ENCODE measurements around the gene FBN1. TPM values are rescaled to one million over a fixed set of nuclear protein-coding genes. Genes with fewer than 3 reads are reported as not detected.
A peak's percentile ranks its signal among the peaks of the same experiment; 100 is the strongest.

Gene FBN1
- 3.3 to 5.2 TPM (median 3.7 TPM) in 3 replicates for total RNA-seq (2021)
- percentile 43 among the genes with signal in this experiment for Bru-seq, nascent RNA
- long read RNA-seq, experiment 1, full-length matches to known transcripts, result 1 of 7 reads
- long read RNA-seq, experiment 1, partial matches to known transcripts, result 5 of 7 reads
- long read RNA-seq, experiment 1, other reads (novel, unspliced or antisense), result 1 of 7 reads
- long read RNA-seq, experiment 2, partial matches to known transcripts, result 0 of 2 reads
- long read RNA-seq, experiment 2, other reads (novel, unspliced or antisense), result 2 of 2 reads
- long read RNA-seq, experiment 3, result 0 reads

DNA sequence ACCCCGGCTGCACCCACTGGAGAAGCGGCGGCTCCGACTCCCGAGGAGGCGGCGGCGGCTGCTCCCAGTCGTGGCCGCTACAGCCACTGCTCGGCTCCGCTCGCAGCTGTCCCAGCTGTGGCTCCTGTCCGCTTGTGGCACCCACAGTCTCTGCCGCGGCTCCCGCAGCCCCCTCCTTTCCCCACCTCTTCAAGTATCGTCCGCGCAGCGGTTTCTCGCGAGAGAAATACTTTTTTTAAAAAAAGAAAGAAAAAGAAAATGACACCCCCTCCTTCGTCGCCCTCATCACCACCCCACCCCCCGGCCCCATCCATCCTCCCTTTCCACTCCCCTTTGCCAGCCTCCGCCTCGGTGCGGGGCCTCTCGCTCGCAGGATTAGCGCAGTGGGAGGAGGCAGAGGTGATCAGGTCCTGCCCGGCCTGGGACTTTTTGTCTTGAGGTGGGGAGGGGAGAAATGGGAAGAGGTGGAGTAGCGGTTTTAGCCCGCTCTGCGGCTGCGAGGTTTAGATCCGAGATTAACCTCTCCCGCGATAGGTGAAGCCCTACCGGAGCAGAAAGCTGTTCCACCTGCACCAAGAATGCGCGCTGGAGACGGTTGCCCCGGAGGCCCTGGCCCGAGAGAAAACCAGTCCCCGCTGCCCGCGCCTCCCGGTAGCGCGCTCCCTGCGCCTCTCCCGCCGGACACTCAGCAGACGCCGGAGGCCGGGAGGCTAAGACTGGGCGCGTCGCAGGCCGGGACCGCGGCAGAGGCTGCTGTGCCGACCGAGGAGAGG is at the start of gene FBN1:
Gene FBN1, minus strand, starts transcription at position 152 of the 773 bp plus-strand sequence. CDS start 940 bp downstream, outside the sequence.
- TF ChIP-seq, protein P1, sequence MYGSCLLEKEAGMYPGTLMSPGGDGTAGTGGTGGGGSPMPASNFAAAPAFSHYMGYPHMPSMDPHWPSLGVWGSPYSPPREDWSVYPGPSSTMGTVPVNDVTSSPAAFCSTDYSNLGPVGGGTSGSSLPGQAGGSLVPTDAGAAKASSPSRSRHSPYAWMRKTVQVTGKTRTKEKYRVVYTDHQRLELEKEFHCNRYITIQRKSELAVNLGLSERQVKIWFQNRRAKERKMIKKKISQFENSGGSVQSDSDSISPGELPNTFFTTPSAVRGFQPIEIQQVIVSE (CRISPR knock-in tag; IDR thresholded peaks at IDR 0.05; ENCODE audit: borderline replicate concordance), result no peak
- TF ChIP-seq ZNF425 (CRISPR knock-in tag; conservative IDR thresholded peaks at IDR 0.05) (no peak), HMGXB4 (CRISPR knock-in tag; IDR thresholded peaks at IDR 0.05) (peak; percentile 31; the same call in 1 of the 2 replicates), ARID4B (CRISPR knock-in tag; IDR thresholded peaks at IDR 0.05; ENCODE audit: borderline replicate concordance) (0 out of 2 replicates have a peak, but pooled peaks have one; percentile 36)
- ATAC-seq (peak; percentile 64), DNase-seq (ENCODE audit: low spot score) (peak; percentile 79)
- H3K9me3 Mint-ChIP-seq, result no peaks in the 10 kb centered on the region
- ChIA-PET POLR2A (interaction anchor here (1.0 to 1.4 kb wide), 2 partner anchors 205 to 314 kb away, joined by 4 to 6 read pairs; partner anchors contain the start of gene DUT), CTCF (interaction anchor here (1.0 kb wide), 1 partner anchor 309 kb away, joined by 3 read pairs; no protein-coding TSS in a partner anchor)
- H3K4me1 Mint-ChIP-seq, result peaks cover 35% of the 10 kb centered on the region
- H3K4me3 Mint-ChIP-seq, result peak within 1 kb of the TSS; percentile 63
- H3K27me3 Mint-ChIP-seq (ENCODE audit: low read depth), result peaks cover 64% of the 10 kb centered on the region
- no peaks in the 10 kb centered on the region for H3K36me3 Mint-ChIP-seq
- H3K27ac Mint-ChIP-seq, result no peak within 1 kb of the TSS

DNA sequence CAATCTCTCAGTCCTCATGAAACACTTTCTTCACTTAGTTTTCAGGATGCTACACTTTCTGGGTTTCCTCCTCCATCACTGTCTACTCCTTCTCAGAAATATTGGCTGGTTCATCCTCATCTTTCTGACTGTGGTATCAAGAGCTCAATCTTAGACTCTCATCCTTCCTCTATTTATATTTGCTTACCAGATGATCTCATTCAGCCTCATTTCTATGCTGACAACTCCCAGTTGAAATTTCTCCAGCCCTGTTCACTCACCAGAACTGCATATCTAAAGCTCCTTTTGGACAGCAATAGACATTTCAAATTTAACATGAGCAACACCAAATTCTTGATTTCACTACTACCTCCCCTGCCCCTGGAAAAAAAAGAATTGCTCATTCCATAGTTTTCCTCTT is 48.0 kb upstream of the FBN1 start:
- CTCF ChIA-PET, result interaction anchor here (1.0 kb wide), 1 partner anchor 108 kb away, joined by 3 read pairs; no protein-coding TSS in a partner anchor
- H3K27me3 Mint-ChIP-seq (ENCODE audit: low read depth), result no peaks in the 10 kb centered on the region
- no peaks in the 10 kb centered on the region for H3K36me3 Mint-ChIP-seq
- no peak overlapping the region for H3K27ac Mint-ChIP-seq
- H3K9me3 Mint-ChIP-seq, result no peaks in the 10 kb centered on the region
- no peak for DNase-seq (ENCODE audit: low spot score)
- no peak overlapping the region for H3K4me3 Mint-ChIP-seq
- no peak for TF ChIP-seq ATF1 (CRISPR knock-in tag; IDR thresholded peaks at IDR 0.05)
- TF ChIP-seq FOXP4 (CRISPR knock-in tag; IDR thresholded peaks at IDR 0.05), result no peak
- TF ChIP-seq, protein P2, sequence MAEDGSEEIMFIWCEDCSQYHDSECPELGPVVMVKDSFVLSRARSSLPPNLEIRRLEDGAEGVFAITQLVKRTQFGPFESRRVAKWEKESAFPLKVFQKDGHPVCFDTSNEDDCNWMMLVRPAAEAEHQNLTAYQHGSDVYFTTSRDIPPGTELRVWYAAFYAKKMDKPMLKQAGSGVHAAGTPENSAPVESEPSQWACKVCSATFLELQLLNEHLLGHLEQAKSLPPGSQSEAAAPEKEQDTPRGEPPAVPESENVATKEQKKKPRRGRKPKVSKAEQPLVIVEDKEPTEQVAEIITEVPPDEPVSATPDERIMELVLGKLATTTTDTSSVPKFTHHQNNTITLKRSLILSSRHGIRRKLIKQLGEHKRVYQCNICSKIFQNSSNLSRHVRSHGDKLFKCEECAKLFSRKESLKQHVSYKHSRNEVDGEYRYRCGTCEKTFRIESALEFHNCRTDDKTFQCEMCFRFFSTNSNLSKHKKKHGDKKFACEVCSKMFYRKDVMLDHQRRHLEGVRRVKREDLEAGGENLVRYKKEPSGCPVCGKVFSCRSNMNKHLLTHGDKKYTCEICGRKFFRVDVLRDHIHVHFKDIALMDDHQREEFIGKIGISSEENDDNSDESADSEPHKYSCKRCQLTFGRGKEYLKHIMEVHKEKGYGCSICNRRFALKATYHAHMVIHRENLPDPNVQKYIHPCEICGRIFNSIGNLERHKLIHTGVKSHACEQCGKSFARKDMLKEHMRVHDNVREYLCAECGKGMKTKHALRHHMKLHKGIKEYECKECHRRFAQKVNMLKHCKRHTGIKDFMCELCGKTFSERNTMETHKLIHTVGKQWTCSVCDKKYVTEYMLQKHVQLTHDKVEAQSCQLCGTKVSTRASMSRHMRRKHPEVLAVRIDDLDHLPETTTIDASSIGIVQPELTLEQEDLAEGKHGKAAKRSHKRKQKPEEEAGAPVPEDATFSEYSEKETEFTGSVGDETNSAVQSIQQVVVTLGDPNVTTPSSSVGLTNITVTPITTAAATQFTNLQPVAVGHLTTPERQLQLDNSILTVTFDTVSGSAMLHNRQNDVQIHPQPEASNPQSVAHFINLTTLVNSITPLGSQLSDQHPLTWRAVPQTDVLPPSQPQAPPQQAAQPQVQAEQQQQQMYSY (CRISPR knock-in tag; IDR thresholded peaks at IDR 0.05), result no peak
- no peak for TF ChIP-seq CBFB (CRISPR knock-in tag; IDR thresholded peaks at IDR 0.05; ENCODE audit: low read depth)
- no peak for TF ChIP-seq E2F4 (CRISPR knock-in tag; IDR thresholded peaks at IDR 0.05; ENCODE audit: borderline replicate concordance, low read depth)
- no peak for TF ChIP-seq KAT7 (CRISPR knock-in tag; IDR thresholded peaks at IDR 0.05; ENCODE audit: borderline replicate concordance)
- no peak for TF ChIP-seq ZNF396 (CRISPR knock-in tag; IDR thresholded peaks at IDR 0.05; ENCODE audit: borderline replicate concordance)
- TF ChIP-seq ZNF219 (CRISPR knock-in tag; IDR thresholded peaks at IDR 0.05; ENCODE audit: borderline replicate concordance), result no peak
- TF ChIP-seq RELA (CRISPR knock-in tag; IDR thresholded peaks at IDR 0.05; ENCODE audit: borderline replicate concordance), result no peak
- ATAC-seq, result no peak
- POLR2A ChIA-PET, result no interaction called here
- H3K4me1 Mint-ChIP-seq, result no peaks in the 10 kb centered on the region

Measured in WTC11 (cell line).